ENCODE data around the gene PJA2.
"Not testable (repeated sequence)": the region's sequence is repeated elsewhere in the genome, so short reads cannot be mapped to it uniquely, and the experiment has no call there.

PJA2 gene

DNA sequence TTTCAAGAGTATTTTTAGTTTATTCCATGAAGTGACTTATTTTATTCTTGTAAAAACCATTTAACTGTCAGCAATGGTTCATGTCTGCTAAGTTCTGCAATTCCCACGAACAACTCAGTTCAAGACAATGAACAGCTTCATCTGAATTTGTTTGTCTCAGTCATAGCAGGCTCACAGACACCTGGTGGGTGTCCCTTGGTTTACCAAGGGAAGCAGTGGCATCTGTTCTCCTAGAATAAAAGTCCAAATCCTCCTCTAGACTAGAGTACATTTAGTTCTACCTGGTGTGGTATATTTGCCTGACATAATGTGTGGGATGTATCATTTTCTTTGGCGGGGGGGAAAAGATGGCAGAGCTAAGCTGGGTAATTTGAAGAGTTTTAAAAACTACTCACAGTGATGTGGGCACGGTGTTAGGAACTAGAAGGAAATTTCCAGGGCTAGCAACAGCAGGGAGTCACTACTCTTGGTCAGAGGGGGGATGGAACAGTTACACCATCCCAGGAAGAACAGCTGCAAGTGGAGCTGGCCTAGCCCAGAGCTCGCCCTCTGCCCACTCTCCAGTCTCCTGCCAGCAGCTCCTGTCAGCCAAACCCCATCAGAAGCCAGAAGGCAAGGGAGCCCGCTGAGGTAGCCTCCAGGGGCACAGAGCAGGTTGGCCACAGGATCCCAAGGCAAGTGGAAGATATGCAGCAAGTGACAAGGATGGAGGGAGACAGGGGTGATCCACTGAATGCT, 100.3 kb downstream of the PJA2 start:
- no peak for DNase-seq (ENCODE audit: low read depth, low spot score)

DNA sequence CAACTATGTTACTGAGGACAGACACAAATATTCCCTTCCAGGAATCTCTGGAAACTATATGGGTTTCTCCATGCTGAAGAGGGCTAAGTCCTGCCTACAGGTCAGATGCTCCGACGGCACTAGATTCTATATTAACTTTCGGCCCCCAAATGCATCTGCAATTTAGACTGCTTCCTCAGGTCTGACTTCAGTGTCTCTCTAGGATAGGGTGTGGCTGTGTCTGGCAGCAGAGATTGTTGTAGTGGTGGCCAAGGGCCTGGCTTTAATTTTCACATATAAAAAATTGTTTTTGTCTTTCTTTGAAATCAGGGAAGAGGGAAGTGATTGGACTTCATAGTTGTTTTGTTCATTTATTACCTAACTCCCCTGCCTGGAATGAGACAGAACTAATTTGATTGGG, 101.8 kb downstream of the PJA2 start:
- DNase-seq (ENCODE audit: low read depth, low spot score): no peak

DNA sequence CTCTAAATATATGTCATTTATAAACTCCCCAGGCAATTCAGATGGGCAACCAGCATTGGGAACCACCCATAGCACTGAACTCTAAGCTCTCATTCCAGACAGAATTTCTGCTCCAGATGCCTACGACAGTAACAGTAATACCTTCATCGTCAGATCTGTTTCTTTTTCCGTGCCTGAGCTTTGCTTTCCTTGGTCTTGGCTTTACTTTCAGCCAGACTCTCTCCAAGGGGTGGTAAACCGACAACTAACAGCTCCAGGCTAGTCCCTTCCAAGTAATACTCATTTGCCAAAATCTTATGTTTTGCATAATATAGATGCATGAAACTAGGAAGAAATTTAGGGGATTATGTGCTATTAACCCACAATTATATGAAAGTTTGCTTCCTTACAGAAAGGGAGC, 102.3 kb downstream of the PJA2 start:
- DNase-seq (ENCODE audit: low read depth, low spot score): no peak

- no peak for DNase-seq (ENCODE audit: low read depth, low spot score)
Measured at GRCh38 chr5:109305352-109305751, 104.4 kb downstream of the PJA2 start.

DNA sequence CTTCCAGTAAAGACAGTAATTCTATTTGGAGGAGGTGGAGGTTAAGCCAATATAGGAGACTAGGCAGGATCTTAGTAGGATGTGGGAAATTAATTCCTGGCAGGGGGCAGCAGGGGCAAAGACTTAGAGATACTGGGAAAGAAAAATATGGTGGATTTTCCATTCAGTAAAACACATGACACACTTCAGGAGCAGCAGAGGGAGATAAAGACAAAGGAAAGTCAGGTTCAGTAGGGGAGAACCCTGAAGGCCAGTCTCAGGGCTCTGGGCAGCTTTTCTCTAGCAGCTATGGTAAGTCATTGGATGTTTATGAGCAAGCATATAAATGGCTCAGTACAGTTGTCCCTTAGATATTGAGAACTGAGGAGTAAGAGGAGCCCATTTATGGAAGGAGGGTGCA, 105.5 kb downstream of the PJA2 start:
- DNase-seq (ENCODE audit: low read depth, low spot score): no peak

GRCh38 chr5:109300367-109300766, 109.4 kb downstream of the PJA2 start:
- no peak for DNase-seq (ENCODE audit: low read depth, low spot score)

DNA sequence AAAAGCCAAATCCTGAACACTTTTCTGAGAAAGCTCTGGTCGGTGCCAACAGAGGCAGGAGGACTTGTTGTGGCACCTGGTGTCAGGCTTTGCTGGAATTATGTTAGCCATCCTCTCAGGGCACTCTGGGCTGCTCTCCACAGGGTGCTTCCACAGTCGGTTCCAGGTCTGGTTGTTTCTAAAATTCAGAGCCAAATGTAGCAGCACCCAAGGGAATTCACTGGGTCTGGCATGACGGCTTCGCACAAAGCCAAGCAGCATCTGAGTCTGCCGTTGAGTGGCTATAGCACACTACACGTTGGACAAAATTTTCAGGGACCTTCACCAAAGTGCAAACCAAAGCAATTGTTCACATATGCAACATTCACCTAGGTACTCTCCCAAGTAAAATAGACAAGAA, 110.2 kb downstream of the PJA2 start:
- DNase-seq (ENCODE audit: low read depth, low spot score): no peak

- no peak for DNase-seq (ENCODE audit: low read depth, low spot score)
Measured at GRCh38 chr5:109298794-109299193, 111.0 kb downstream of the PJA2 start.

GRCh38 chr5:109297900-109298299, 111.9 kb downstream of the PJA2 start:
- no peak for DNase-seq (ENCODE audit: low read depth, low spot score)

- DNase-seq (ENCODE audit: low read depth, low spot score): no peak
Measured at GRCh38 chr5:109291090-109291489, 118.7 kb downstream of the PJA2 start.

DNA sequence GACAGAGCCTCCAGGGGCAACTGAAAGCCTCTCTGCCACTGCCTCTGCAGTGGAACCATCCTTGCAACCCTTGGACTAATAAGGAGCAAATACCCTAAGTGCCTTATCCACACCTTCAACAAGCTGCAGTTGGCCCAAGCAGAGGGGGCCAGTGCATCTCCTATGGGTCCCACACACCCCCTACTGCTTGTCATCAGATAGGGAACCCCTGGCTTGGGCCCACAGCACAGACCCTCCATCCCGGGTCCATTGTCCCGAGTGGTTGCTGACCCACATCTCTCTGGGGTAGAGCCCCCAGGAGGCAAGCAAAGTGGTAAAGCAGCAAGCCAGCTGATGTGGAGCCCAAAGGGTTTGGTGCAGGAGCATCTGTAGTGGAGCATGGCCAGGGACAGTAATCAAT, 119.5 kb downstream of the PJA2 start:
- no peak for DNase-seq (ENCODE audit: low read depth, low spot score)

DNA sequence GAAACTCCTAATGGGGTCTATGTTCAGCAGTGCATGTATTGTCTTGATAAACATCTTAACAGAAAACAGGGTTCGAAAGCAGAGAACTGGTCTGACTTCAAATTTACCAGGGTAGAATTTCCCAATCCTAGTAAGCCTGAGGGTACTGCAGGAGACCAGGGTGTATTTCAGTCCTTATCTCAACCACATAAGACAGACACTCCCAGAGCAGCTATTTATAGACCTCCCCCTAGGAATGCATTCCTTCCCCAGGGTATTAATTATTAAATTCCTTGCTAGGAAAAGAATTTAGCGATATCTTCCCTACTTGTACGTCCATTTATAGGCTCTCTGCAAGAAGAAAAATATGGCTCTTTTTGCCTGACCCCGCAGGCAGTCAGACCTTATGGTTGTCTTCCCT, 123.1 kb downstream of the PJA2 start:
- not testable (repeated sequence) for DNase-seq (ENCODE audit: low read depth, low spot score)
